ENCODE measurements around the gene NTMT1. TPM values are rescaled to one million over a fixed set of nuclear protein-coding genes. Genes with fewer than 3 reads are reported as not detected.

Gene NTMT1
- total RNA-seq, 1 experiment from 2014 or later, result 42.0 TPM

DNA sequence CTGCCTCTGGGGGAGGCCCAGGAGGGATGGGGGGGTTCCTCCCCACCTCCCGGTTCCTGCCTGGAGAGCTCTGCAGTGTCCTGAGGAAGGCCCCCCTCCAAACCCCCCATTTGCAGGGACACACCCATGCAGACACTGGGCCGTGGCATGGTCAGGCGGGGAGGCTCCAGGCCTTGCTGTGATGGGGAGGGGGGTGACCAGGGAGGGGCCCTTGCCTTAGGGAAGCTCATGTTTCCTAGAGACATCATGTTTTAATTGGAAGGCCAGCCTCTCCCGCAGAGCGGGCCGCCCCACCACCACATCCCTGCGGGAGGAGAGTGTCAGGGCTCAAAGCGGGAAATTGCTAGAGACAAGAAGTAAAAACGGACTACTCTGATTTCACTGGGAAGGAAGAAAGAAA is 51.5 kb downstream of the NTMT1 start:
- DNase-seq (ENCODE audit: low spot score), result no peak

DNA sequence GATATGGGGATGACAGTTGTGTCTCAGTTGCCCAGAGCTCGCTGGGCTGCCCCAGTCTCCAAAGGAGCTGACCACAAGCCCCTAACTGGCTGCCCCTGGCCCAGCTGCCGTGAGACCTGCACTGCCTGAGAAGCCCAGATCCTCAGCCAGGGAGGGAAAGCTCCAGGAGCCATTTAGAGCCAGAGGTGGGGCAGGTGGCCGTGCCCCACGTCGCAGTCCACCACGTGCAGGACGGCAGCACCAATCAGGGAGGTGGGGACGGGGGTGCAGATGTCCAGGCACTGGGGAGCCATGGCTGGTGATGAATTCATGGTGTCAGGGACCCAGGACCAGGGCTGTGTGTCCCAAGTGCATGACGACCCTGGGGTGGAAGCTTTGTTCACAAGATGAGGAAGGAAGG is 52.9 kb downstream of the NTMT1 start:
- DNase-seq (ENCODE audit: low spot score), result no peak

DNA sequence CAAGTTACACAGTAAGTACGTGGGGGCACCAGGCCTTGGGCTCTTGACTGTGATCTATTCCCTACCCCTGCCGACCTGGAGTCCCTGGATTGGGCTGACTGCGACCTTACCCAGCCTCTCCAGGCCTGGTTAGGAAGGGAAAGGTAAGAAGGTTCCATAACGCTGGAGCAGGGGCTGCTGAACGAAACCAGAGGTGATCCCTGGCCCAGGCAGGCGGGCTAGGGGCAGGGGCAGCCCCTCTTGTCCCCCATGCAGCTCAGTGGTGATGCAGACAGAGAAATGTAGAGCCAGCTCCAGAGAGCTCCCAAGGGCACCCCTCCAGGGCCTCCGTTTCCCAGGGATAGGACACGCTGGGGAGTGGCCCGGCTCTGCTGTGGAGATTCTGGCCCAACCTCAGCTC is 53.6 kb downstream of the NTMT1 start:
- no peak for DNase-seq (ENCODE audit: low spot score)

DNA sequence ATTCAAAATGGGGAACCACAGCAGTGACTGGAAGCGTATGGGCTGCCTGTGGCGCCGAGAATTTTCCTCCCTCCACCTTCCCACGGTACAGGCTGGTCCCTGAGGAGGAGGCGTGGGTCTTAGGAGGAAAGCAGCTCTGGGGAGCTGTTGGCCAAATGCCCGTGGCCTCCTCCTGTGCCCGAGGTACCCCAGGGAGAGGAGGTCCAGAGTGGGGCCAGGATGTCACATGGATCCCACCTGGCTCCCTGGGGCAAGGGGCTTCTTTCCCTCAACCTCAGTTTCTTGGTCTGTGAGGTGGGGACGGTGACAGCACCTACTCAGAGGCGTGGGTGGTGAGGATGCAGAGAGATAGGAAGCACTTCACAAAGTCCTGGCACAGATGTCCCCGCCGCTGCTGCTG is 56.0 kb downstream of the NTMT1 start:
- no peak for DNase-seq (ENCODE audit: low spot score)

DNA sequence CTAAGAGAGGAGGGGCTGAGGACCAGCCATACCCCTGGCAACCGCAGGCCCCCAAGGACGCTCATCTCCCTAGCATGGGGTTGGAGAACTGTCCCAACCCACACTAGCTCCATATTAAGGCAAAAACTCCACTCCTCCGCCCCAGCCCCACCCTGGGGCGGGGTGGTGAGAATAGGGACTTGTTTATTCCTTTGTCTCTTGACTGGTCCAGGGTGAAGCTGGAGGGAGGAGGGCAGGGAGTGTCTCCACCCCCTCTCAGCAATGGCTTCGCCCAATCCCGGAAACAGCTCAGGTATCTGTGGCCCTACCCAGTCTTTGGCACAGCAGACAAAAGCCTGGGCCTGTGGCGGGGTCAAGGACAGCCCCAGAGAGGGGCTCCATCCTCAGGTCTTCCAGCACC is 56.4 kb downstream of the NTMT1 start:
- no peak for DNase-seq (ENCODE audit: low spot score)

DNA sequence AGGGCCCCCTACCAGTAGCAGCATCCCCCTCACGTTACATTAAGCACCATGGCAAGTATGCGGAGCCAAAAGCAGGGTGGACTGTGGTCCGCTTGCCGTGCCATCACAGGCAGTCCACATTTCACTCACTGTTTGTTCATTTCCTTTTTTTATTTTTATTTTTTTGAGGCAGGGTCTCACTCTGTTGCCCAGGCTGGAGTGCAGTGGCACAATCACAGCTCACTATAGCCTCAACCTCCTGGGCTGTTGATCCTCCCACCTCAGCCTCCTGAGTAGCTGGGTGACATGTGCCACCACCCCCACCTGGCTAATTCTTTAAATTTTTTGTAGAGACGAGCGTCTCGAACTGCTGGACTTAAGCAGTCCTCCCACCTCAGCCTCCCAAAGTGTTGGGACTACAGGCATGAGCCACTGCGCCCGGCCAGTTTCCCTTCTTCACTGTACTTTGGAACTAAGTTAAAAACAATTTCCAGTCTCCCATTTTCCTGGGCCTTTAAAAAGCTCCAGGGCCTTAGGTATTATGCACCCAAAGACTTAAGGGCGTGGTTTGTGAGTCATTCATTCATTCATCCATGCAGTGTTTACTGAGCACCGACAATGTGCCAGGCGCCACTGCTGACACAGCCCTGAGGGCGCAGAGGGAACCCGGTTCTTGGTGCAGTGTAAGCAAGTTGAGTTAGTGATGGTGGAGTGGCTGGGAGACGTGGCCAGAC is 59.4 kb downstream of the NTMT1 start:
- DNase-seq (ENCODE audit: low spot score), result peak; percentile 71

Other genes starting within 250 kb of the NTMT1 start
- gene C9orf50, start 5.1 kb upstream of the NTMT1 start, total RNA-seq (2014; rRNA removed; shearing (Covaris generic)), result not detected in 2 replicates
- 8.3 and 13.3 TPM in 2 replicates for gene ASB6, start 16.0 kb downstream of the NTMT1 start, total RNA-seq (2014; rRNA removed; shearing (Covaris generic))
- 16.5 and 18.9 TPM in 2 replicates for gene PRRX2, start 39.5 kb downstream of the NTMT1 start, total RNA-seq (2014; rRNA removed; shearing (Covaris generic))
- 13.0 and 14.2 TPM in 2 replicates for gene PTGES, start 126.9 kb downstream of the NTMT1 start, total RNA-seq (2014; rRNA removed; shearing (Covaris generic))
- 45.5 and 57.7 TPM in 2 replicates for gene TOR1B, start 177.0 kb downstream of the NTMT1 start, total RNA-seq (2014; rRNA removed; shearing (Covaris generic))
- 37.1 and 73.7 TPM in 2 replicates for gene TOR1A, start 198.0 kb downstream of the NTMT1 start, total RNA-seq (2014; rRNA removed; shearing (Covaris generic))
- 52.7 and 58.8 TPM in 2 replicates for gene C9orf78, start 209.1 kb downstream of the NTMT1 start, total RNA-seq (2014; rRNA removed; shearing (Covaris generic))
- gene USP20, start 209.3 kb downstream of the NTMT1 start, total RNA-seq (2014; rRNA removed; shearing (Covaris generic)), result 2.6 and 2.8 TPM in 2 replicates

Measured in H4 (cell line).